Cerebellar nuclear complex (tissue), 1 donor: Measurements from ENCODE around the gene CNTN5.

Source experiments
- DNase-seq, 2 experiments: peaks; one replicate each; lab custom pipeline; 2025; lab: John Stamatoyannopoulos, UW

Gene CNTN5

GRCh38 chr11:100328626-100329340, 1308.0 kb downstream of the CNTN5 start:
- no peak for DNase-seq

GRCh38 chr11:100329352-100329751, 1308.6 kb downstream of the CNTN5 start:
- no peak for DNase-seq

- no peak for DNase-seq
These were observed 1316.1 kb downstream of the CNTN5 start for GRCh38 chr11:100336873-100337272.

GRCh38 chr11:100338144-100338840, 1317.5 kb downstream of the CNTN5 start:
- DNase-seq, result no peak

GRCh38 chr11:100340466-100341319, 1319.9 kb downstream of the CNTN5 start:
- no peak for DNase-seq

GRCh38 chr11:100353083-100353482, 1332.3 kb downstream of the CNTN5 start:
- DNase-seq, result no peak

GRCh38 chr11:100354736-100355135, 1334.0 kb downstream of the CNTN5 start:
- no peak for DNase-seq

GRCh38 chr11:100356035-100356434, 1335.3 kb downstream of the CNTN5 start:
- no peak for DNase-seq

GRCh38 chr11:100359281-100359680, 1338.5 kb downstream of the CNTN5 start:
- no peak for DNase-seq

GRCh38 chr11:100367892-100368291, 1347.1 kb downstream of the CNTN5 start:
- DNase-seq, result no peak

- no peak for DNase-seq
These were observed 1362.7 kb downstream of the CNTN5 start for GRCh38 chr11:100383357-100383865.

GRCh38 chr11:100396266-100396665, 1375.5 kb downstream of the CNTN5 start:
- no peak for DNase-seq

- no peak for DNase-seq
These were observed 1376.7 kb downstream of the CNTN5 start for GRCh38 chr11:100397401-100397800.

GRCh38 chr11:100403816-100404215, 1383.1 kb downstream of the CNTN5 start:
- no peak for DNase-seq

GRCh38 chr11:100404907-100405306, 1384.2 kb downstream of the CNTN5 start:
- no peak for DNase-seq
